Gastroesophageal sphincter (tissue), 3 donors: ENCODE measurements around the gene CCDC85C.

Experiments
- EP300 ChIP-seq: sonication (generic); formaldehyde crosslinking; IDR thresholded peaks from one replicate; pipeline ENCODE4 v1.6.1; 2017; ENCODE audit warnings: antibody characterized with exemption, mild to moderate bottlenecking
- POLR2A ChIP-seq, 2 donors: fragments of 450-650 bp; IDR thresholded peaks; one replicate each; pipeline ENCODE4 v1.6.1; 2017; ENCODE audit warnings: antibody characterized with exemption in 2 of 2, mild to moderate bottlenecking in 2 of 2, moderate library complexity in 1 of 2
- POLR2AphosphoS5 ChIP-seq: sonication (generic); formaldehyde crosslinking; IDR thresholded peaks from one replicate; pipeline ENCODE4 v1.6.1; 2017; ENCODE audit warnings: antibody characterized with exemption
- TF ChIP-seq, protein P1 (sequence below), 4 experiments: fragments of 200-600 bp in 2 of 4; fragments of 450-650 bp in 2 of 4; sonication (generic) in 1 of 4; IDR thresholded peaks; one replicate each; pipeline ENCODE4 v1.5.1; 2017 to 2019; ENCODE audit warnings: antibody characterized with exemption in 4 of 4, mild to moderate bottlenecking in 2 of 4, moderate library complexity in 2 of 4

GRCh38 chr14:99454246-99454645 lies 149.8 kb downstream of the CCDC85C start:
- TF ChIP-seq, protein P1, sequence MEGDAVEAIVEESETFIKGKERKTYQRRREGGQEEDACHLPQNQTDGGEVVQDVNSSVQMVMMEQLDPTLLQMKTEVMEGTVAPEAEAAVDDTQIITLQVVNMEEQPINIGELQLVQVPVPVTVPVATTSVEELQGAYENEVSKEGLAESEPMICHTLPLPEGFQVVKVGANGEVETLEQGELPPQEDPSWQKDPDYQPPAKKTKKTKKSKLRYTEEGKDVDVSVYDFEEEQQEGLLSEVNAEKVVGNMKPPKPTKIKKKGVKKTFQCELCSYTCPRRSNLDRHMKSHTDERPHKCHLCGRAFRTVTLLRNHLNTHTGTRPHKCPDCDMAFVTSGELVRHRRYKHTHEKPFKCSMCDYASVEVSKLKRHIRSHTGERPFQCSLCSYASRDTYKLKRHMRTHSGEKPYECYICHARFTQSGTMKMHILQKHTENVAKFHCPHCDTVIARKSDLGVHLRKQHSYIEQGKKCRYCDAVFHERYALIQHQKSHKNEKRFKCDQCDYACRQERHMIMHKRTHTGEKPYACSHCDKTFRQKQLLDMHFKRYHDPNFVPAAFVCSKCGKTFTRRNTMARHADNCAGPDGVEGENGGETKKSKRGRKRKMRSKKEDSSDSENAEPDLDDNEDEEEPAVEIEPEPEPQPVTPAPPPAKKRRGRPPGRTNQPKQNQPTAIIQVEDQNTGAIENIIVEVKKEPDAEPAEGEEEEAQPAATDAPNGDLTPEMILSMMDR (IDR thresholded peaks at IDR 0.05): no peak
- TF ChIP-seq EP300 (no peak), POLR2A (IDR thresholded peaks at IDR 0.05) (no peak), POLR2AphosphoS5 (no peak)
